ENCODE measurements around the gene UBR3.
A peak's percentile ranks its signal among the peaks of the same experiment; 100 is the strongest.
"Not testable (repeated sequence)": the region's sequence is repeated elsewhere in the genome, so short reads cannot be mapped to it uniquely, and the experiment has no call there.

UBR3 gene

GRCh38 chr2:169803480-169803879 lies 23.8 kb upstream of the UBR3 start:
- no peak overlapping the region for H3K4me3 ChIP-seq (ENCODE audit: low read depth in 1 of 2, low read length in 2 of 2)
- H3K27ac ChIP-seq (ENCODE audit: low read length) = no peak overlapping the region
- H3K4me1 ChIP-seq (ENCODE audit: control insufficient read depth in 1 of 2, insufficient read depth in 2 of 2, low read length in 2 of 2) = peaks cover 0 to 19% of the 10 kb centered on the region in 2 donors
- H3K27me3 ChIP-seq (ENCODE audit: low read depth, low read length) = no peaks in the 10 kb centered on the region
- peaks cover 13 to 38% of the 10 kb centered on the region in 2 donors for H3K36me3 ChIP-seq (ENCODE audit: control insufficient read depth in 1 of 2, insufficient read depth in 2 of 2, low read length in 2 of 2)
- no peaks in the 10 kb centered on the region for H3K9me3 ChIP-seq (ENCODE audit: control insufficient read depth in 1 of 2, low read length in 2 of 2)

DNA sequence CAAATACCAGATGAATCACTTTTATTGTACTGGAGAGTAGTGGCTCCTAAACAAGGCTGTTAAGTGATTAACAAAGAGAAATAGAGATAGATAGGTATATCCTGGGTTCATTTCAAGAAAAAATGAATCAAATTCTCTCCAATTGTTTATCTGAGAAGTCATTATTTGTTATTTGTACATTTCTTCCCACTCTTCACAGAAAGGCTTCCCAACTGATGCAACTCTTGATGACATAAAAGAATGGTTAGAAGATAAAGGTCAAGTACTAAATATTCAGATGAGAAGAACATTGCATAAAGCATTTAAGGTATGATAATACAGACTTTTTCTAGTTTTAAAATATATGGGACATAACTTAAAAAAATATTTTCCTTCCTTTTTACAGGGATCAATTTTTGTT lies 20.7 kb upstream of the UBR3 start:
- Histone ChIP-seq H3K4me3 (ENCODE audit: low read depth in 1 of 2, low read length in 2 of 2) (no peak overlapping the region), H3K27ac (ENCODE audit: low read length) (no peak overlapping the region), H3K27me3 (ENCODE audit: low read depth, low read length) (no peaks in the 10 kb centered on the region), H3K4me1 (ENCODE audit: control insufficient read depth in 1 of 2, insufficient read depth in 2 of 2, low read length in 2 of 2) (peaks cover 0 to 8% of the 10 kb centered on the region in 2 donors), H3K36me3 (ENCODE audit: control insufficient read depth in 1 of 2, insufficient read depth in 2 of 2, low read length in 2 of 2) (peaks cover 32 to 51% of the 10 kb centered on the region in 2 donors), H3K9me3 (ENCODE audit: control insufficient read depth in 1 of 2, low read length in 2 of 2) (no peaks in the 10 kb centered on the region)

DNA sequence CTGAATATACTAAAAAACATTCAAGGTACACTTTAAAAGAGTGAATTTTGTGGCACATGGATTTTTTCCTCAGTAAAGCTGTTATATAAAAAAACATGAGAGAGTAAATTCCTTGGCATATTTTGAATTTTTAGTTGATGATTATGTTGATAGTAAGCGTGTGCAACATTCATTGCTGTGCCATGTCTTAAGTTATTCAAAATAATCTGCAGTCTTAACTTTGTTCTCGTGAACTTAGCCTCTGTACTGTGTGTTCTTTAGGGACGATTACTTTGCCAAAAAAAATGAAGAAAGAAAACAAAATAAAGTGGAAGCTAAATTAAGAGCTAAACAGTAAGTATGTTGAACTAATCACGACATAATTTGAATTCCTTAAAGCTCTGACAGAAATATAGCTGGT lies 19.0 kb upstream of the UBR3 start:
- Histone ChIP-seq H3K4me3 (ENCODE audit: low read depth in 1 of 2, low read length in 2 of 2) (no peak overlapping the region), H3K9me3 (ENCODE audit: control insufficient read depth in 1 of 2, low read length in 2 of 2) (no peaks in the 10 kb centered on the region), H3K36me3 (ENCODE audit: control insufficient read depth in 1 of 2, insufficient read depth in 2 of 2, low read length in 2 of 2) (peaks cover 40 to 55% of the 10 kb centered on the region in 2 donors), H3K27ac (ENCODE audit: low read length) (no peak overlapping the region), H3K27me3 (ENCODE audit: low read depth, low read length) (no peaks in the 10 kb centered on the region), H3K4me1 (ENCODE audit: control insufficient read depth in 1 of 2, insufficient read depth in 2 of 2, low read length in 2 of 2) (peaks cover 0 to 7% of the 10 kb centered on the region in 2 donors)

DNA sequence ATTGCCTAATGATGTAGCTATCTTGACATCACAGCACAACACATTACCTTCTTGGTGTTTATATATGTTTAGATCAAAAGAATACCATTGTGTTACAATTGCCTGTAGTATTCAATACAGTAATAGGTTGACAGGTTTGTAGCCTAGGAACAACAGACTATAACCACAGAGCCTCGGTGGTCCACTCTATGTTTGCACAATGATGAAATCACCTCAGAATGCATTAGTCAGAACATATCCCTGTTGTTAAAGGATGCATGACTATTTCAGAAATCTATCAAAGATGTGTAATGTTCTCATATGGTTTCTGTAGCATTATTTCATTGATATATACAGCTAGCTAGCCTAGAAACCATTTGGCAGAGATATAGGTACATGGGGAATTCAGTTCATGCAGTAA lies 11.4 kb upstream of the UBR3 start:
- no peaks in the 10 kb centered on the region for H3K27me3 ChIP-seq (ENCODE audit: low read depth, low read length)
- no peaks in the 10 kb centered on the region for H3K4me1 ChIP-seq (ENCODE audit: control insufficient read depth in 1 of 2, insufficient read depth in 2 of 2, low read length in 2 of 2)
- no peak overlapping the region for H3K4me3 ChIP-seq (ENCODE audit: low read depth in 1 of 2, low read length in 2 of 2)
- H3K36me3 ChIP-seq (ENCODE audit: control insufficient read depth in 1 of 2, insufficient read depth in 2 of 2, low read length in 2 of 2) = peaks cover 36 to 40% of the 10 kb centered on the region in 2 donors
- no peak overlapping the region for H3K27ac ChIP-seq (ENCODE audit: low read length)
- H3K9me3 ChIP-seq (ENCODE audit: control insufficient read depth in 1 of 2, low read length in 2 of 2) = no peaks in the 10 kb centered on the region

- peaks cover 27 to 30% of the 10 kb centered on the region in 2 donors for H3K36me3 ChIP-seq (ENCODE audit: control insufficient read depth in 1 of 2, insufficient read depth in 2 of 2, low read length in 2 of 2)
- not testable (repeated sequence) for H3K27me3 ChIP-seq (ENCODE audit: low read depth, low read length)
These were observed 10.3 kb upstream of the UBR3 start for GRCh38 chr2:169816961-169817360.

DNA sequence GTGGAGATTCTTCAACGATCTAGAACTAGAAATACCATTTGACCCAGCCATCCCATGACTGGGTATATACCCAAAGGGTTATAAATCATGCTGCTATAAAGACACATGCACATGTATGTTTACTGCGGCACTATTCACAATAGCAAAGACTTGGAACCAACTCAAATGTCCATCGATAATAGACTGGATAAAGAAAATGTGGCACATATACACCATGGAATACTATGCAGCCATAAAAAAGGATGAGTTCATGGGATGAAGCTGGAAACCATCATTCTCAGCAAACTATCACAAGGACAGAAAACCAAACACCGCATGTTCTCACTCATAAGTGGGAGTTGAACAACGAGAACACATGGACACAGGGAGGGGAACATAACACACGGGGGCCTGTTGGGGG lies 9.9 kb upstream of the UBR3 start:
- H3K9me3 ChIP-seq (ENCODE audit: control insufficient read depth in 1 of 2, low read length in 2 of 2); H3K4me1 ChIP-seq (ENCODE audit: control insufficient read depth in 1 of 2, insufficient read depth in 2 of 2, low read length in 2 of 2): not testable (repeated sequence)
- H3K36me3 ChIP-seq (ENCODE audit: control insufficient read depth in 1 of 2, insufficient read depth in 2 of 2, low read length in 2 of 2) = peaks cover 23 to 25% of the 10 kb centered on the region in 2 donors

More at GRCh38 chr2:169816961-169817360, 10.3 kb upstream of the UBR3 start:
- not testable (repeated sequence) for H3K4me1 ChIP-seq (ENCODE audit: control insufficient read depth in 1 of 2, insufficient read depth in 2 of 2, low read length in 2 of 2); H3K9me3 ChIP-seq (ENCODE audit: control insufficient read depth in 1 of 2, low read length in 2 of 2); H3K27ac ChIP-seq (ENCODE audit: low read length); H3K4me3 ChIP-seq (ENCODE audit: low read depth in 1 of 2, low read length in 2 of 2)

GRCh38 chr2:169818241-169818640 lies 9.0 kb upstream of the UBR3 start:
- no peaks in the 10 kb centered on the region for H3K9me3 ChIP-seq (ENCODE audit: control insufficient read depth in 1 of 2, low read length in 2 of 2)
- no peak overlapping the region for H3K27ac ChIP-seq (ENCODE audit: low read length)
- H3K4me3 ChIP-seq (ENCODE audit: low read depth in 1 of 2, low read length in 2 of 2) = no peak overlapping the region
- H3K36me3 ChIP-seq (ENCODE audit: control insufficient read depth in 1 of 2, insufficient read depth in 2 of 2, low read length in 2 of 2) = peaks cover 20 to 23% of the 10 kb centered on the region in 2 donors
- peaks cover 4 to 9% of the 10 kb centered on the region in 2 donors for H3K4me1 ChIP-seq (ENCODE audit: control insufficient read depth in 1 of 2, insufficient read depth in 2 of 2, low read length in 2 of 2)
- H3K27me3 ChIP-seq (ENCODE audit: low read depth, low read length) = no peaks in the 10 kb centered on the region

More for the DNA sequence above, 9.9 kb upstream of the UBR3 start:
- H3K4me3 ChIP-seq (ENCODE audit: low read depth in 1 of 2, low read length in 2 of 2); H3K27ac ChIP-seq (ENCODE audit: low read length); H3K27me3 ChIP-seq (ENCODE audit: low read depth, low read length): not testable (repeated sequence)

DNA sequence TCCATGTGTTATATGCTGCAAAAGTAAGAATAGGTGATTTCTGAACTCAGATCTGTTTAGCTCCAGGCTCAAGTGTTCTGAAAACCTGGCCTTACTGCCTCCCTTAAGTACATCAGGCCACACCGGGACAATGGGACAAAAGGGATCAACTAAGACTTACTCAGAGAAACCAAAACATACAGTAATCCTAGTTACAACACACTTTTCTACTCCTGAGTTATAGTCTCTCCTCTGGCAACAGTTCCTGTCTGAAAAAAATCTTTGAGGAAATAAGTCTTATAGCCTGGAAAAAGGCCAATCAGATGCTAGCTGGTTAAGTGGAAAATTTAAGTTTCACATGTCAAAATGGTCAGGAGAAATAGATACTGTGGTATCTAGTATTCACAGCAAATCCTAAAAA lies 8.1 kb upstream of the UBR3 start:
- H3K36me3 ChIP-seq (ENCODE audit: control insufficient read depth in 1 of 2, insufficient read depth in 2 of 2, low read length in 2 of 2) = peaks cover 20 to 23% of the 10 kb centered on the region in 2 donors

DNA sequence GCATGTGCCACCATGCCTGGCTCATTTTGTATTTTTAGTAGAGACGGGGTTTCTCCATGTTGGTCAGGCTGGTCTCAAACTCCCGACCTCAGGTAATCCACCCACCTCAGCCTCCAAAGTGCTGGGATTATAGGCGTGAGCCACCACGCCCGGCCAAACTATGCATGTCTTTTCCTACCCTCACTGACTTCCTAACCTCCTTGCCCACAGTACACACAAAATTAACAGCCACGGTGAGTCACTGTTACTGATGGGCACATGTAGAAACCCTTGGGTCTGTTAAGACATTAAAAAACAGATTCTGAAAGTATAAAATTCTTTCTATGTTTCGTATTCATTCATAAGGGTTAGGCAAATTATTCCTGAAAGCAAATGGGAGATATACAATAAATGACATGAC lies 7.2 kb upstream of the UBR3 start:
- peaks cover 18 to 20% of the 10 kb centered on the region in 2 donors for H3K36me3 ChIP-seq (ENCODE audit: control insufficient read depth in 1 of 2, insufficient read depth in 2 of 2, low read length in 2 of 2)

More for the DNA sequence above, 8.1 kb upstream of the UBR3 start:
- peaks cover 4 to 17% of the 10 kb centered on the region in 2 donors for H3K4me1 ChIP-seq (ENCODE audit: control insufficient read depth in 1 of 2, insufficient read depth in 2 of 2, low read length in 2 of 2)
- no peaks in the 10 kb centered on the region for H3K9me3 ChIP-seq (ENCODE audit: control insufficient read depth in 1 of 2, low read length in 2 of 2)
- no peak overlapping the region for H3K4me3 ChIP-seq (ENCODE audit: low read depth in 1 of 2, low read length in 2 of 2)
- H3K27me3 ChIP-seq (ENCODE audit: low read depth, low read length) = no peaks in the 10 kb centered on the region
- no peak overlapping the region for H3K27ac ChIP-seq (ENCODE audit: low read length)

GRCh38 chr2:169822036-169822435 lies 5.2 kb upstream of the UBR3 start:
- no peaks in the 10 kb centered on the region for H3K9me3 ChIP-seq (ENCODE audit: control insufficient read depth in 1 of 2, low read length in 2 of 2)
- H3K27me3 ChIP-seq (ENCODE audit: low read depth, low read length) = no peaks in the 10 kb centered on the region
- H3K27ac ChIP-seq (ENCODE audit: low read length) = no peak overlapping the region
- peaks cover 8 to 10% of the 10 kb centered on the region in 2 donors for H3K36me3 ChIP-seq (ENCODE audit: control insufficient read depth in 1 of 2, insufficient read depth in 2 of 2, low read length in 2 of 2)
- H3K4me1 ChIP-seq (ENCODE audit: control insufficient read depth in 1 of 2, insufficient read depth in 2 of 2, low read length in 2 of 2) = peaks cover 8 to 26% of the 10 kb centered on the region in 2 donors
- H3K4me3 ChIP-seq (ENCODE audit: low read depth in 1 of 2, low read length in 2 of 2) = no peak overlapping the region

More for the DNA sequence above, 7.2 kb upstream of the UBR3 start:
- peaks cover 7 to 20% of the 10 kb centered on the region in 2 donors for H3K4me1 ChIP-seq (ENCODE audit: control insufficient read depth in 1 of 2, insufficient read depth in 2 of 2, low read length in 2 of 2)
- H3K9me3 ChIP-seq (ENCODE audit: control insufficient read depth in 1 of 2, low read length in 2 of 2); H3K27ac ChIP-seq (ENCODE audit: low read length); H3K27me3 ChIP-seq (ENCODE audit: low read depth, low read length); H3K4me3 ChIP-seq (ENCODE audit: low read depth in 1 of 2, low read length in 2 of 2): not testable (repeated sequence)

GRCh38 chr2:169822785-169823392 lies 4.4 kb upstream of the UBR3 start:
- H3K4me3 ChIP-seq (ENCODE audit: low read depth in 1 of 2, low read length in 2 of 2) = peak overlapping the region in 1 of 2 donors; percentile 22
- H3K9me3 ChIP-seq (ENCODE audit: control insufficient read depth in 1 of 2, low read length in 2 of 2) = no peaks in the 10 kb centered on the region
- peaks cover 8 to 27% of the 10 kb centered on the region in 2 donors for H3K4me1 ChIP-seq (ENCODE audit: control insufficient read depth in 1 of 2, insufficient read depth in 2 of 2, low read length in 2 of 2)
- H3K27ac ChIP-seq (ENCODE audit: low read length) = no peak overlapping the region
- H3K27me3 ChIP-seq (ENCODE audit: low read depth, low read length) = no peaks in the 10 kb centered on the region
- peaks cover 4 to 7% of the 10 kb centered on the region in 2 donors for H3K36me3 ChIP-seq (ENCODE audit: control insufficient read depth in 1 of 2, insufficient read depth in 2 of 2, low read length in 2 of 2)

DNA sequence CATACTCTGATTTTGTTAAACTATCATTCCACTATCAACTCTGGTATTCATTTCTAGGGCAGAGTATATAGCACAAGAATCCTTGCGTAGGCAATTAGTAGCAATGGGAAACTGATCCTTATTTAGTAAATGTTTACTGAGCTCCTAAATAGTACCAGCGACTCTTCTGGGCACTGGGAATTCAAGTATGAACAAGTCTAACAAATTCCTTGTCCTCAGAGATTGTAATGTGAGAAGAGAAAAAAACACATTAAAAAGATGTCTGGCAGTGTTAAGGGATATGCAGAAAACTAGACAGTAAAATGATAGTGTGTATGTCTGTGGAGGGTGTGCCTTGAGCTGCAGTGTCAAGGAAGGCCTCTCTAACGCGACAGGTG lies 3.3 kb upstream of the UBR3 start:
- Histone ChIP-seq H3K4me1 (ENCODE audit: control insufficient read depth in 1 of 2, insufficient read depth in 2 of 2, low read length in 2 of 2) (peaks cover 9 to 31% of the 10 kb centered on the region in 2 donors), H3K4me3 (ENCODE audit: low read depth in 1 of 2, low read length in 2 of 2) (peak overlapping the region; percentile 84 to 96), H3K36me3 (ENCODE audit: control insufficient read depth in 1 of 2, insufficient read depth in 2 of 2, low read length in 2 of 2) (no peaks in the 10 kb centered on the region), H3K27me3 (ENCODE audit: low read depth, low read length) (no peaks in the 10 kb centered on the region), H3K9me3 (ENCODE audit: control insufficient read depth in 1 of 2, low read length in 2 of 2) (no peaks in the 10 kb centered on the region), H3K27ac (ENCODE audit: low read length) (peak overlapping the region; percentile 59)

Measured in muscle layer of duodenum (tissue), 2 donors.